Measurements from ENCODE around the gene DOK5. TPM values are rescaled to one million over a fixed set of nuclear protein-coding genes. Genes with fewer than 3 reads are reported as not detected.
A peak's percentile ranks its signal among the peaks of the same experiment; 100 is the strongest.

Gene DOK5
- total and polyA plus RNA-seq, 5 donors from 2014 or later: 0.11 to 0.36 (median 0.26) TPM; not detected in 2

- DNase-seq (no peak), ATAC-seq (ENCODE audit: low read depth in 2 of 2) (no peak)
- Histone ChIP-seq H3K27ac (ENCODE audit: insufficient read depth, low read length, poor library complexity, severe bottlenecking) (no peak overlapping the region), H3K4me3 (ENCODE audit: low read depth, low read length) (no peak overlapping the region), H3K27me3 (ENCODE audit: control insufficient read depth, insufficient read depth, low read length) (peaks cover 2% of the 10 kb centered on the region), H3K9me3 (ENCODE audit: control insufficient read depth in 2 of 2, low read length in 2 of 2) (no peaks in the 10 kb centered on the region), H3K4me1 (ENCODE audit: control insufficient read depth, insufficient read depth, low read length, poor library complexity, severe bottlenecking) (no peaks in the 10 kb centered on the region), H3K36me3 (ENCODE audit: control insufficient read depth, insufficient read depth, low read length) (no peaks in the 10 kb centered on the region)
- Mint-ChIP-seq H3K36me3 (no peaks in the 10 kb centered on the region), H3K9me3 (peaks cover 0 to 6% (median 3%) of the 10 kb centered on the region in 7 donors), H3K27me3 (peaks cover 21% of the 10 kb centered on the region), H3K4me3 (no peak overlapping the region), H3K27ac (no peak overlapping the region), H3K4me1 (peaks cover 0 to 5% (median 2%) of the 10 kb centered on the region in 4 donors)
Observed at GRCh38 chr20:54470697-54471096, 4.7 kb upstream of the DOK5 start.

GRCh38 chr20:54472607-54473006, 2.8 kb upstream of the DOK5 start:
- Mint-ChIP-seq H3K9me3 (peaks cover 0 to 7% (median 3%) of the 10 kb centered on the region in 7 donors), H3K4me3 (no peak overlapping the region), H3K27me3 (peaks cover 39% of the 10 kb centered on the region), H3K27ac (no peak overlapping the region), H3K4me1 (peaks cover 0 to 10% (median 3%) of the 10 kb centered on the region in 4 donors), H3K36me3 (no peaks in the 10 kb centered on the region)
- DNase-seq: no peak
- no peak overlapping the region for H3K27ac ChIP-seq (ENCODE audit: insufficient read depth, low read length, poor library complexity, severe bottlenecking)
- peaks cover 2% of the 10 kb centered on the region for H3K4me1 ChIP-seq (ENCODE audit: control insufficient read depth, insufficient read depth, low read length, poor library complexity, severe bottlenecking)
- no peaks in the 10 kb centered on the region for H3K9me3 ChIP-seq (ENCODE audit: control insufficient read depth in 2 of 2, low read length in 2 of 2)
- no peaks in the 10 kb centered on the region for H3K36me3 ChIP-seq (ENCODE audit: control insufficient read depth, insufficient read depth, low read length)
- peaks cover 6% of the 10 kb centered on the region for H3K27me3 ChIP-seq (ENCODE audit: control insufficient read depth, insufficient read depth, low read length)
- ATAC-seq (ENCODE audit: low read depth in 2 of 2): no peak
- no peak overlapping the region for H3K4me3 ChIP-seq (ENCODE audit: low read depth, low read length)

- Mint-ChIP-seq H3K36me3 (no peaks in the 10 kb centered on the region), H3K4me1 (peaks cover 0 to 10% (median 3%) of the 10 kb centered on the region in 4 donors), H3K27me3 (peaks cover 45% of the 10 kb centered on the region), H3K4me3 (no peak overlapping the region), H3K9me3 (peaks cover 0 to 7% (median 3%) of the 10 kb centered on the region in 7 donors), H3K27ac (no peak overlapping the region)
- Histone ChIP-seq H3K27me3 (ENCODE audit: control insufficient read depth, insufficient read depth, low read length) (peaks cover 6% of the 10 kb centered on the region), H3K4me3 (ENCODE audit: low read depth, low read length) (no peak overlapping the region), H3K4me1 (ENCODE audit: control insufficient read depth, insufficient read depth, low read length, poor library complexity, severe bottlenecking) (peaks cover 2% of the 10 kb centered on the region), H3K9me3 (ENCODE audit: control insufficient read depth in 2 of 2, low read length in 2 of 2) (no peaks in the 10 kb centered on the region), H3K36me3 (ENCODE audit: control insufficient read depth, insufficient read depth, low read length) (no peaks in the 10 kb centered on the region), H3K27ac (ENCODE audit: insufficient read depth, low read length, poor library complexity, severe bottlenecking) (no peak overlapping the region)
- ATAC-seq (ENCODE audit: low read depth in 2 of 2): no peak
- DNase-seq: no peak
Observed at GRCh38 chr20:54473340-54473739, 2.1 kb upstream of the DOK5 start.

GRCh38 chr20:54474046-54474445, 1.3 kb upstream of the DOK5 start:
- H3K4me3 ChIP-seq (ENCODE audit: low read depth, low read length): no peak overlapping the region
- H3K36me3 Mint-ChIP-seq: no peaks in the 10 kb centered on the region
- H3K9me3 ChIP-seq (ENCODE audit: control insufficient read depth in 2 of 2, low read length in 2 of 2): no peaks in the 10 kb centered on the region
- H3K4me1 Mint-ChIP-seq: peaks cover 0 to 10% (median 3%) of the 10 kb centered on the region in 4 donors
- H3K27ac ChIP-seq (ENCODE audit: insufficient read depth, low read length, poor library complexity, severe bottlenecking): no peak overlapping the region
- no peak overlapping the region for H3K4me3 Mint-ChIP-seq
- DNase-seq (no peak), ATAC-seq (ENCODE audit: low read depth in 2 of 2) (no peak)
- peaks cover 45% of the 10 kb centered on the region for H3K27me3 Mint-ChIP-seq
- peaks cover 2% of the 10 kb centered on the region for H3K4me1 ChIP-seq (ENCODE audit: control insufficient read depth, insufficient read depth, low read length, poor library complexity, severe bottlenecking)
- no peak overlapping the region for H3K27ac Mint-ChIP-seq
- H3K36me3 ChIP-seq (ENCODE audit: control insufficient read depth, insufficient read depth, low read length): no peaks in the 10 kb centered on the region
- H3K9me3 Mint-ChIP-seq: peaks cover 0 to 7% (median 3%) of the 10 kb centered on the region in 7 donors
- H3K27me3 ChIP-seq (ENCODE audit: control insufficient read depth, insufficient read depth, low read length): peaks cover 6% of the 10 kb centered on the region

GRCh38 chr20:54474866-54475265, 527 bp upstream of the DOK5 start:
- ATAC-seq (ENCODE audit: low read depth in 2 of 2) (no peak), DNase-seq (no peak)
- Histone ChIP-seq H3K4me1 (ENCODE audit: control insufficient read depth, insufficient read depth, low read length, poor library complexity, severe bottlenecking) (peaks cover 2% of the 10 kb centered on the region), H3K9me3 (ENCODE audit: control insufficient read depth in 2 of 2, low read length in 2 of 2) (no peaks in the 10 kb centered on the region), H3K27ac (ENCODE audit: insufficient read depth, low read length, poor library complexity, severe bottlenecking) (no peak overlapping the region), H3K36me3 (ENCODE audit: control insufficient read depth, insufficient read depth, low read length) (no peaks in the 10 kb centered on the region), H3K4me3 (ENCODE audit: low read depth, low read length) (no peak overlapping the region), H3K27me3 (ENCODE audit: control insufficient read depth, insufficient read depth, low read length) (peaks cover 8% of the 10 kb centered on the region)
- Mint-ChIP-seq H3K4me3 (peak overlapping the region in 1 of 4 donors; percentile 46), H3K36me3 (no peaks in the 10 kb centered on the region), H3K9me3 (peaks cover 0 to 7% (median 3%) of the 10 kb centered on the region in 7 donors), H3K27me3 (peaks cover 49% of the 10 kb centered on the region), H3K27ac (no peak overlapping the region), H3K4me1 (peaks cover 0 to 10% (median 3%) of the 10 kb centered on the region in 4 donors)

- peaks cover 2% of the 10 kb centered on the region for H3K4me1 ChIP-seq (ENCODE audit: control insufficient read depth, insufficient read depth, low read length, poor library complexity, severe bottlenecking)
- H3K9me3 Mint-ChIP-seq: peaks cover 0 to 4% (median 3%) of the 10 kb centered on the region in 7 donors
- no peak overlapping the region for H3K4me3 Mint-ChIP-seq
- H3K27ac ChIP-seq (ENCODE audit: insufficient read depth, low read length, poor library complexity, severe bottlenecking): no peak overlapping the region
- H3K36me3 Mint-ChIP-seq: no peaks in the 10 kb centered on the region
- H3K9me3 ChIP-seq (ENCODE audit: control insufficient read depth in 2 of 2, low read length in 2 of 2): no peaks in the 10 kb centered on the region
- H3K4me3 ChIP-seq (ENCODE audit: low read depth, low read length): no peak overlapping the region
- H3K27me3 ChIP-seq (ENCODE audit: control insufficient read depth, insufficient read depth, low read length): peaks cover 8% of the 10 kb centered on the region
- H3K27me3 Mint-ChIP-seq: peaks cover 58% of the 10 kb centered on the region
- no peak overlapping the region for H3K27ac Mint-ChIP-seq
- H3K4me1 Mint-ChIP-seq: peaks cover 0 to 10% (median 3%) of the 10 kb centered on the region in 4 donors
- ATAC-seq (ENCODE audit: low read depth in 2 of 2) (no peak), DNase-seq (no peak)
- no peaks in the 10 kb centered on the region for H3K36me3 ChIP-seq (ENCODE audit: control insufficient read depth, insufficient read depth, low read length)
Observed at GRCh38 chr20:54476169-54477009, 996 bp downstream of the DOK5 start.

- no peak for ATAC-seq (ENCODE audit: low read depth in 2 of 2)
- Mint-ChIP-seq H3K36me3 (no peaks in the 10 kb centered on the region), H3K9me3 (peaks cover 0 to 3% (median 2%) of the 10 kb centered on the region in 7 donors), H3K27ac (no peak overlapping the region), H3K4me1 (peaks cover 0 to 10% (median 3%) of the 10 kb centered on the region in 4 donors), H3K4me3 (no peak overlapping the region), H3K27me3 (peaks cover 58% of the 10 kb centered on the region)
- Histone ChIP-seq H3K9me3 (ENCODE audit: control insufficient read depth in 2 of 2, low read length in 2 of 2) (no peaks in the 10 kb centered on the region), H3K27ac (ENCODE audit: insufficient read depth, low read length, poor library complexity, severe bottlenecking) (no peak overlapping the region), H3K4me1 (ENCODE audit: control insufficient read depth, insufficient read depth, low read length, poor library complexity, severe bottlenecking) (peaks cover 2% of the 10 kb centered on the region), H3K36me3 (ENCODE audit: control insufficient read depth, insufficient read depth, low read length) (no peaks in the 10 kb centered on the region), H3K27me3 (ENCODE audit: control insufficient read depth, insufficient read depth, low read length) (peaks cover 8% of the 10 kb centered on the region), H3K4me3 (ENCODE audit: low read depth, low read length) (no peak overlapping the region)
- no peak for DNase-seq
Observed at GRCh38 chr20:54477191-54477955, 2.0 kb downstream of the DOK5 start.

Measured in CD4-positive, CD25-positive, alpha-beta regulatory T cell (primary cell).